AG09319 (cell line): Measurements from ENCODE around the gene LACTBL1.
A peak's percentile ranks its signal among the peaks of the same experiment; 100 is the strongest.
"Not testable (repeated sequence)": the region's sequence is repeated elsewhere in the genome, so short reads cannot be mapped to it uniquely, and the experiment has no call there.

Source experiments
- DNase-seq: peaks from one replicate; pipeline ENCODE4 v3.0.0-alpha.2; 2010; ENCODE audit warnings: low read depth; ENCODE audit errors: extremely low read depth
- CTCF ChIP-seq: IDR thresholded peaks from 2 replicates; pipeline ENCODE4 v1.5.1; 2011; ENCODE audit warnings: low read depth, mild to moderate bottlenecking, inconsistent platforms, low read length, moderate library complexity

The LACTBL1 gene

GRCh38 chr1:22983944-22984343 lies 11.3 kb upstream of the LACTBL1 start:
- no peak for DNase-seq
- no peak for TF ChIP-seq CTCF

GRCh38 chr1:22980471-22980790 lies 7.8 kb upstream of the LACTBL1 start:
- DNase-seq = not testable (repeated sequence)

GRCh38 chr1:22978299-22978698 lies 5.6 kb upstream of the LACTBL1 start:
- no peak for TF ChIP-seq CTCF
- DNase-seq = no peak

- peak; percentile 74 for DNase-seq
- TF ChIP-seq CTCF = peak; percentile 79
These were observed 4.0 kb upstream of the LACTBL1 start for GRCh38 chr1:22976461-22977243.

- TF ChIP-seq CTCF = no peak
- no peak for DNase-seq
These were observed 3.4 kb upstream of the LACTBL1 start for GRCh38 chr1:22976127-22976460.

- DNase-seq = no peak
- no peak for TF ChIP-seq CTCF
These were observed 3.0 kb upstream of the LACTBL1 start for GRCh38 chr1:22975694-22976093.

- TF ChIP-seq CTCF = no peak
- DNase-seq = no peak
These were observed 858 bp downstream of the LACTBL1 start for GRCh38 chr1:22971611-22972405.
